GM21619 (cell line): ENCODE results near the gene RGS3.
"Not testable (repeated sequence)": the region's sequence is repeated elsewhere in the genome, so short reads cannot be mapped to it uniquely, and the experiment has no call there.

Source experiments
- ATAC-seq: cut with Tn5 transposase; IDR thresholded peaks from one replicate; pipeline ENCODE4 v1.9.1; 2021; ENCODE audit not compliant: unreplicated experiment

RGS3 gene

DNA sequence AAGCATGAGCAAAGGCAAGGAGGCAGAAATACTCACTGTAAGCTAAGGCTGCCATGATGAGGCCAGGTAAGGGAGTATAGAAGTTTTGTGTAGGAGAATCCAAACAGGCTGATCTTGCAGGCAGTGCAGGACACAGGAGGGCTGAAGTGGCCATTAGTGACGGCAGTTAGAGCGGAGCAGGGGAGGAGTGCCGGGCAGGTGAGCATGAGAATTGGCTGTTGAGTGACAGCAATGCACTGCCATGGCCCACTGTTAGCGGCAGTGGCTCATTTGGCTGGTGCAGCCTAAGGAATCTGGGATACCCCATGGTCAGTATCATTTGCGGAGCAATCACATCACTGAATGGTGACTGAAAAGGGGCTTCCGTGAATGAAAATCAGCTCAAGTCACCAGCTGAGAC is 22.8 kb downstream of the RGS3 start:
- no peak for ATAC-seq

DNA sequence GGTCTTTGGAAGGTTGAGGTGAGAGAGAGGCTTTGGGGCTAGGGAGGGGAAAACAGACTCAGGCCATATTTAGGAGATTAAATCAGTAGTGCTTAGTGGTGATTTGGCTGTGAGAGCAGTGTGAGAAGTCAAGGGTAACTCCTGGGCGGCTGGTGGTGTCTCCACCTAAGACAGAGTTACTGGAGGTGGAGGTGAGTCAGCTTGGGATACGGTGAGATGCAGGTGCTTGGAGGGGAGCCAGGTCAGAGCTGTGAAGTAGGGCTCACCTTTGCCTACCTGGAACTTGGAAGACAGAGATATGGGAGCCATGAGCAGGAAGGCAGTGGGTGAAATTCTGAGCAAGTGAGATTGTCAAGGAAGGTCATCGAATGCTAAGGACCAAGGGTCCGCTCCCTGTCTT is 24.5 kb downstream of the RGS3 start:
- no peak for ATAC-seq

DNA sequence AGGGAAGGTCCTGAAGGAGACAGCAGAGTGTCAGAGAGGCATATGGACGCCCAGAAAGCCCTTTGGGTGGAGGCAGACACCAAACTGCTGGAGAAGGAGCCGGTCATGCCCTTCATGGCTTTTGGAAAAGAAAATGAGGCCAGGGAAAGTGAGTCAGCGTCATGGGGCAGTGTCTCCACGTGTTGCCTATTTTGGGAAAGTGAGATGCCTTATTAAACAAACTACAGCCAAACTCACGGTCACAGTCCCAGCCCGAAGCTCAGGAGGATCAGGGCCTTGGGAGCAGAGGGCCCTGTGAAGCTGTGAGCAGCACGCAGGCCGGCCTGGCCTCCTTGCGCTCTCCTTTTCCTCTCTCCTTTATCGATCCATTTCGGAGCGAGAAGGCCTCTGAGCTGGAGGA is 25.0 kb downstream of the RGS3 start:
- no peak for ATAC-seq

DNA sequence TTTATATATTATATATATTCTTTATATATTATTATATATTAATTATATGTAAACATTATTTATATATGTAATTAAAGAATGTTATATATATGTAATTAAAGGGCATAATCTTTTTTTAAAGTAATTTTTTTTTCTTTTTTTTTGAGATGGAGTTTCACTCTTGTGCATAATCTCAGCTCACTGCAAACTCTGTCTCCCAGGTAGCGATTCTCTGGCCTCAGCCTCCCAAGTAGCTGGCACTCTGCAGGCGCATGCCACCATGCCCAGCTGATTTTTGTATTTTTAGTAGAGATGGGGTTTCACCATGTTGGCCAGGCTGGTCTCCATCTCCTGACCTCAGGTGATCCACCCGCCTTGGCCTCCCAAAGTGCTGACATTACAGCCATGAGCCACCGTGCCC is 27.6 kb downstream of the RGS3 start:
- not testable (repeated sequence) for ATAC-seq

DNA sequence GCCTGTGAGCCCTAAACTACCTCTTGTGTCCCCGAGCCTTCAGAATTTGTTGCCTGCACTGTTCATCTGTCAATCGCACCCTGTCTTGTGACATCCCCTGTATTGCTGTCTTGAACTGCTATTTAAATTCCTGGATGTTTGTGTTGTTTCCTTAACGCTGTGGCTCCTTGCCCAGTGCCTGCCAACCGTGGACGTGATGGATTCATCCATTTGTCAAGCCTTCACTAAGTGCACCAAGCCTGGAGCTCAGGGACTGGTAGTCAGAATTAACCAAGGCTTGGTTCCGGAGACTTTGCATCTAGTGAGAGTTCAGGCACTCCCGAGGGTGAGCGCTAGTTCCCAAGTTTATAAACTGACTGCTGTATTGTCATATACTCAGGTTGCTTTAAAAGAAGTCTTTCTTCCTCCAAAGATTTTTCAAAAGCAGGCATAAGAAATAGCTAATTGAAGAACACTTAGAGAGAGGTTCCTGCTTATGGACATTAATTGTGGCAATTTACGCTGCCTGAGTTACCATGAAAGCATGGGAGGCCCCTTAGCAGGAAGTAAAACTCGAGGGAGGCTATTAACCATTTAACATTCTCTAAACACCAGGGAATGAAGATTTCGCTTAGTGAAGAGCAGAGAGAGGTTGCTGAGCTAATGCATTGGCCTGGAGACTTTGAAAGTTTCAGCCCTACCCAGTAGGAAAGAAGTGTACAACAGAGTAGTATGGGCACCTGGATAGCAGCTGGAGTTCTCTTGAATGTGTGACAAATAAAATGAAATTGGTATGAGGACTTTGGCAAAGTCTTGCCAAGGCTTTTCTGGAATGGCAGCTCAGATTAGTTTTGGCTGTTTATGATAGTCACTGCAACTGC is 29.0 kb downstream of the RGS3 start:
- no peak for ATAC-seq

DNA sequence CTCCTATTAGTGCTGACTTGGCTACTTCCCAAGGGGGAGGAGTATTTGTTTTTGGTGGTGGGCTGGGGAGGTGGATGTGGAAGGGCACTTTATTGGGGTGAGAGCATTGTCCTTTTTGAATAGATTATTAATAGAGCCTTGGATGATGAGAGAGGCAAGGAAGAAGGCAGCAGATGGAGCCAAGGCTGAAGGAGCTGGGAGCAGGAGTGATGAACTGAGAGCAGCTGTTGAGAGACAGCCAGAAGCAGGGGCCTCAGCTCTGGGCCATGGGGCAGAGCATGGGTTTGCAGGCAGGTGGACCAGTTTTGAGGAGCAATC is 29.6 kb downstream of the RGS3 start:
- no peak for ATAC-seq

DNA sequence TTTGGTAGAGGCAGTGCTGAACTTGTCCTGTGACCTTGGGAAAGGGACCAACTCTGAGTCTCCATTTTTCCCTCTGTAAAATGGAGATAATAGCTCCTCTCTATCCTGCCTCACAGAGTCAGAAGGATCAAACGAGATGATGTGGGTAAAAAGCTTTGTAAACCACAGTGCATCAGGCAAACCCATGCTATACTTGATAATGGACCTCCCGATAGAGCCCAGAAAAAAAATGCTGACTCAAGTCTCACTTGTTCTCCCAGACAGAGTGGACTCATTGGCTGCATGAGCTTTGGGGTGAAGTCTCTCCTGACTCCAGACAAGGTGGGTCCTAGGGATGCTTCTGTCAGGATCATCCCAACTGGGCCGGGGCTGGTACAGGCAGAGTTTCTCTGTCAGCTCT is 32.0 kb downstream of the RGS3 start:
- no peak for ATAC-seq

DNA sequence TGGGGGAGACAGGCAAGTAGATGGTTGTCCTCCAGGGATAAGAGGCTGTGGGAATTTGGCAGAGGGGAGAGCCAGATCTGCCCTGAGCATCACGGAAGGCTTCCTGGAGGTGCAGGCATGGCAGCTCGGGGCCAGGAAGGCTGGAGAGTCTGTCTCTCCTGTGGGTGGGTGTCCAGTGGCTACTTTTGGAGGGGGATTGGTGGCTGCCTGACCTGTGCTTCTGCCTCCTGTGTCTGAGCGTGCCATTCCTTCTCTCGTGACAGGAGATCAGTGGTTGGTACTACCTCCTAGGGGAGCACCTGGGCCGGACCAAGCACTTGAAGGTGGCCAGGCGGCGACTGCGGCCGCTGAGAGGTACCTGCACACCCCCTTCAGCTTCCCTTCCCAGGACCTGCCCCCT is 33.5 kb downstream of the RGS3 start:
- ATAC-seq, result no peak

DNA sequence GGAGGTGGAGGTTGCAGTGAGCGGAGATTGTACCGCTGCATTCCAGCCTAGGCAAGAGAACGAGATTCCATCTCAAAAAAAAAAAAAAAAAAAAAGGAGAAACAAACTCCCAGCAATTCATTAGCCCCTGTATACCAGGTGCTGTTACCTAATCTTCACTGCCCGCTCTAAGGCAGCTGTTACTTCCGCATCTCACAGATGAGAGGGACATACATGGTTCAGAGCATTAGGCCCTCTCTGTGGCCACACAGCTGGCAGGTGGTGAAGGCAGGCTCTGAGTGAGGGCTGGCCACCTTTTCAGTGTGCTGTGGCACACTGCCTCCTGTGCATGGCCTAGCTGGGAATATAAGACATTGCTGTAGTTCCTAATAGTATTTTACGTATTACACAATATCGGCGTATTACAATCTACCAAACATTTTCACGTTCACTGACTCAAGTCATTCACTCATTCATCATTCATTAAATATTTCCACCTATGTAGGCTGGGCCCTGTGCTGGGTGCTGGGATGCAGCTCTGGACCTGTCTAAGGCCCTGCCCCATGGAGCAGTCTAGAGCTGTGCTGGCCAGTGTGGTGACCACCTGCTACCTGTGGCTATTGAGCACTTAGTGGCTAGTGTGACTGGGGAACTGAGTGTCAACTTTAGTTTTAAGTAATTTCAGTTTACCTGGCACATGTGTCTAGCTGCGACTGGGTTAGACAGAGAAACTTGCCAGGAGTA is 35.8 kb downstream of the RGS3 start:
- no peak for ATAC-seq

DNA sequence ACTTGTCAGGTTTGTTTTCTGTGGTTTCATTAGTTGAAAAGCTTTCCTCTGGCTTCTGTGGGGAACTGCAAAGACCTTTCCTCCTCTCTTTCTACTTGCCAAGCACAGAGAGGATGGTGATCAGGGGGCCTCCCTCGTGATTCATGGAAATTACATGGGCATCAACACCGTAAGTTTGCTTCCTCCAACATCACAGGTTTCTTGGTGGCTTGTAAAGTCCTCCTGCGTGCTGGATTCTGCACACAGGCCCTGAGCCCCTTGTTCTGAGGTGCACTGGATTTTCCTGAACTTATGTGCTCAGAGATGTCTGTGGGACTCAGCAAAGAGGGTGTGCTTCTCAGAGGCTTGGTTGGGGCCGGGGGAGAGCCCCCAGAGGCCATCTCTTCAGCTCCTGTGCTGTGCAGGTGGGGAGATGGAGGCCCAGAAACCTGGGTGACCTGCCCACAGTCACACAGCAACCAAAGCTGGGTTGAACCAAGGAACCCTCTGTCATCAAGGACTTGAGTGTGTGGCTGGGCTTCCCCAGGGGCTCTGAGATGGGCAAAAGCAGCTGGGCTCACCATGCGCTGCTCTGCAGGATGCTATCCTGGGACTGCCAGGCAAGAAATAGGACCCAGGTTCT is 36.5 kb downstream of the RGS3 start:
- no peak for ATAC-seq

DNA sequence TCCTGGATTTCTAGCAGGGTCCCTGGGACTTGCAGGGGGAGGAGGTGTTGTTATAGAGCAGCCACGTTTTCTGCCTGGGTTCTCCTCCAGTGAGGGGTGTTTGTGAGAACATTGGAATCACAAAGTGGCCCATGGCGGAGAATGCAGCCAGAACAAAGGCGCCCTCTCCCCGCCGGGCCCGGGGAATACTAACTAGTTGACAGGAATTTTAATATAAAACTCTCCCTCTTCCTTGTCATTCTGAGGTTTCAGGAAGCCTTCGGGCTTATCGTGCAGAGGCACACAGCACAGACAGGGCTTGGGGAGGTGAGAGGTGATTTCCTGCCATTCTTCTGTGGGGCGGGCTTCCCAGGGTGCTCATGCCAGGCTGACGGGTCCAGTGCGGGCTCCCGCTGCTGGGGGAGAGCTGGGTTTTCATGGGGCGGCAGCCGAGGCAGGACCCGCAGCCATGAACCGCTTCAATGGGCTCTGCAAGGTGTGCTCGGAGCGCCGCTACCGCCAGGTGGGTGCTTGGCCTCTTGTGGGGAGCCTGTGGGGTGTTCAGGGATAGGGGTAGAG is 37.7 kb downstream of the RGS3 start:
- no peak for ATAC-seq

DNA sequence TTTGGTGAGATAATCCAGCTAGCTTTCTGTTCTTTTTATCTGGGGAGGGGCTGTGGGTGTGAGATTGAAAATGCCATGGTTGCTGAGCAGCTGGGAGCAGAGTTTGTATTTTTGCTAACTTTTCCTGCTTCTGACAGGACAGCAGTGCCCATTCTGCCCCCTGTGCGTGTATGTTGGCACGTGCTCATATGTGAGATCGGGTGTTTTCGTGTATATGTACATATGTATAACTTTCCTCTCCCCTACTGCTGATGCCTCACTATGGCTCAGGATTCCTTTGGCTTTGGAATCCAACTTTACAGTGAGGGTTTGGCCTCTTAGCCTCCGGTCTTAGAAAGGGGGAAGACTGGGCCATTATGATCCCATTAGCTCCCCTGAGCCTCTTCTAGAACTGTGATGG is 38.3 kb downstream of the RGS3 start:
- ATAC-seq, result no peak

DNA sequence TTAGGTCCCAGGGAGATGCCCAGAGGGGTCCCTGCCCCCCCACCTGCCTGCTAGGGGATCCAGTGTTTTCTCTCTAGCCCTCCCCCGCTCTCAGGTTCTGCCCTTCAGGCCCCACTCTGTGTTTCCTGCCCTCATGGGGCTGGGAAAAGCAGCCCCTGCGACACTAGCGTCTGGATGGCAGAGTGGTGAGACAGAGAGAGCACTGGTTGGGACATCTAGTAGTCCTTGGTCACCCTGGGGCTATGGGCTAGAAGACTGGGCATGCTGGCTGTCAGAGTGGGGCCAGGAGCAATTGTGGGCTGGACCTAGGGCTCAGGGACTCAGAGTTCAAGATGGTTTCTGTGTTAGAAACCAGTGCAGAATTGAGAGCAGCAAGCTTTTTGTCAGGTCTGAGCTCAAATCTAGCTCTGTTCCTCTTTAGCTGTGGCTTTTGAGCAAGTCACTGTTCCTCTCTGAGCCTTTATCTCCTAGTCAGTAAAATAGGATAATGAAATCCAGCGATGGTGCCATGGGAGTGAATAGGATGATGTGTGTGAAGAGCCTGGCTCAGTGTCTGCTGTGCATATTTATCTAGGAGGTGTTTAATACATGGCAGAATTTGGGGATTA is 39.0 kb downstream of the RGS3 start:
- ATAC-seq, result no peak

DNA sequence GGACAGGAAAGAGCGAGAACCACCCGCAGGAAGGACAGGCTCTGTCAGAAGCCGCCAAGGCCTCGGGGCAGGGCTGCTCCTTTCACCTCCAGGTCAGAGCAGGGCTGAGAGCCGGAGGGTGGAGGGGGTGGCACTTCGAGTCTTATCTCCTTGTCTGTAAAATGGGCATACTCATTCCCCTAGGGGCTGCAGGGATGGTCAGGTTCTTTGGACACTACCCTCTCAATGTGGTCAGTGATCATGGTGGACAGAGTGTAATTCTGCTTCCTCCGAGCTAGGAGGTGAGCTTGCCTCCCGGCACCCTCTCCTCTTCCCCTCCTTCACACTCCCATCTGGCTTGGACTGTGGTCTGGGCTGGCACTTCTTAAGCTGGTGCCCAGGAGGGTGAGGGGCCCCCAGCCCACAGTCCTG is 39.6 kb downstream of the RGS3 start:
- ATAC-seq, result no peak

DNA sequence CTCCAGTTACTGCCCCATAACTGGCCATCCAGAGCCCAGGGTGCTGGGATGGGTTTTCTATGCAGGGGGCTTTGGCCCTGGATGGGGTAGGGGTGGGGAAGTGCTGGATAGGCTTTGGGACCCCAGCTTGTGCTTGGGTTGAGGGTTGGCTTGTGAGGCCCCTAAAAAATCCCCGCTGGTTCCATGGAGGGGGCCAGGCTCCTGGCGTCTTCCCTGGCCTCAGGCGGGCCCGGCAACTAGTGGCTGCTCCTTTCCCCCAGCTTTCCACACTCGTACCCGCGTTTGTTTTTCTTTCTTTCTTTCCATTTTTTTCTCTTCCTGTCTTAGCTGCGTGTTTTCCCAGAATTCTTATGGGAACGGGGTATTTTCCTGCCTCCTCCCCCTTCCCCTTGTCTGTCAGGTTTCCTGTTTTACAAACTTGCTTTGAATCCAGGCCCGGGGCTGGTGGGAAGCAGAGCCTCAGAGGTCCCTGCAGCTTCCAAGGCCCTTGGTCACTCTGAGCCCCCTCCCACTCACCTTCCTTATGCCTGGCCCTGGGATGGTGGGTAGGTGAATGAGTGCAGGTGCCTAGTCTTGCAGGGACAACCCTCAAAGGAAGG is 40.2 kb downstream of the RGS3 start:
- ATAC-seq, result no peak

DNA sequence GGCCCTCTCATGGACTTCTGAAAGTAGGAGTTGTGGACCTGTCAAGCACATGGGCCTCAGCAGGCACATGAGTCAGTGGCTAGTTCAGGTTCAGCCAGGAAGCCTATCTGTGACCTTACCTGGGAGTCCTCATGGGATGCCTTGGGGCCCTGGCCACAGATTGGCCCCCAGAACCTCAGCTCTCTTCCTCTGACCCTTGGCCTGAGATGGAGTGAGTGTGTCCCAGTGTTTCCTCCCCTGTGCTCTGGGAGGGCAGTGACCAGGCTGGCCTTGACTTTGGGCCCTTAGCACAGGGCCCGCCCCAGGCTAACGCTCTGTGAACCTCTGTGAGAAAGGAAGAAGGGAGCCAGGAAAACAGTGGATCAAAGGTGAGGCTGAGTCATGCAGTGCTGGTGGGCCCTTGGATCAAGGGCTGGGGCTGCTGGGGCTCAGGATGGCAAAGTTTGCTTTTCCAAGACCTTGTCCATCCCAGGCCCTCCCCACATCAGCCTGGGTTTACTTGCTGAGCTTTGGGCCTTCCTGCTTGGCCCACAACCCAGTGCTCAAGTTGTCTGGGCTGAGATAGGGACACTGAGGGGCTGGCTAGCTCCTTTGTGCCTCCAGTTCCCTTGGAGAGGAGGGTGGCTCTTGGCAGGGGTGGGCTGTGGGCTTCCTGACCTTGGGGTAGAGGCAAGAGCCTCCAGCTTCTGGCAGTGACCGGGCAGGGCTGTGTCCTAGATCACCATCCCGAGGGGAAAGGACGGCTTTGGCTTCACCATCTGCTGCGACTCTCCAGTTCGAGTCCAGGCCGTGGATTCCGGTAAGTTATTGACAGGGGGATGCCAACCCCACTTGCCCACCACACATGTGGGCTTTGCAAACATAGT is 41.4 kb downstream of the RGS3 start:
- no peak for ATAC-seq

DNA sequence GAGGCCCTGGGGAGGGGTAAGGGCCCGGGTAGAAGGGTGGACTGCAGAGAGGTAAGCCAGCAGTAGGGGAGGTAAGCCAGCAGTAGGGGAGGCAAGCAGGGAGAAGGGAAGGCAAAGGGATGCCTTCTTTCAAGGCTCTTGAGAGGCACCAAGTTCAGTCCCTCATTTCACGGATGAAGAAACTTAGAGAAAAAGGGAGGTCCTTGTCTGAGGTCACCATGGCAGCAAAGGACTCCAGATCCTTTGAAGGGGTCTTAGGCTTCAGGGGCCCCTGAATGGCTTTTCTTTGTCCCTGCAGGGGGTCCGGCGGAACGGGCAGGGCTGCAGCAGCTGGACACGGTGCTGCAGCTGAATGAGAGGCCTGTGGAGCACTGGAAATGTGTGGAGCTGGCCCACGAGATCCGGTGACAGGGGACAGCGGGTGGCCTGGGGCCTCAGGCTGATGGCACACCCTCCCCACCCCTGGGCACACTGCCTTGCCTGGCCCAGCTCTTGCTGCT is 42.6 kb downstream of the RGS3 start:
- ATAC-seq, result no peak

DNA sequence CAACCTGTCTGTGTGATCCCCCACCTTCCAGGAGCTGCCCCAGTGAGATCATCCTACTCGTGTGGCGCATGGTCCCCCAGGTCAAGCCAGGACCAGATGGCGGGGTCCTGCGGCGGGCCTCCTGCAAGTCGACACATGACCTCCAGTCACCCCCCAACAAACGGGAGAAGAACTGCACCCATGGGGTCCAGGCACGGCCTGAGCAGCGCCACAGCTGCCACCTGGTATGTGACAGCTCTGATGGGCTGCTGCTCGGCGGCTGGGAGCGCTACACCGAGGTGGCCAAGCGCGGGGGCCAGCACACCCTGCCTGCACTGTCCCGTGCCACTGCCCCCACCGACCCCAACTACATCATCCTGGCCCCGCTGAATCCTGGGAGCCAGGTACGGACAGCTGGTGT is 43.7 kb downstream of the RGS3 start:
- ATAC-seq, result no peak

DNA sequence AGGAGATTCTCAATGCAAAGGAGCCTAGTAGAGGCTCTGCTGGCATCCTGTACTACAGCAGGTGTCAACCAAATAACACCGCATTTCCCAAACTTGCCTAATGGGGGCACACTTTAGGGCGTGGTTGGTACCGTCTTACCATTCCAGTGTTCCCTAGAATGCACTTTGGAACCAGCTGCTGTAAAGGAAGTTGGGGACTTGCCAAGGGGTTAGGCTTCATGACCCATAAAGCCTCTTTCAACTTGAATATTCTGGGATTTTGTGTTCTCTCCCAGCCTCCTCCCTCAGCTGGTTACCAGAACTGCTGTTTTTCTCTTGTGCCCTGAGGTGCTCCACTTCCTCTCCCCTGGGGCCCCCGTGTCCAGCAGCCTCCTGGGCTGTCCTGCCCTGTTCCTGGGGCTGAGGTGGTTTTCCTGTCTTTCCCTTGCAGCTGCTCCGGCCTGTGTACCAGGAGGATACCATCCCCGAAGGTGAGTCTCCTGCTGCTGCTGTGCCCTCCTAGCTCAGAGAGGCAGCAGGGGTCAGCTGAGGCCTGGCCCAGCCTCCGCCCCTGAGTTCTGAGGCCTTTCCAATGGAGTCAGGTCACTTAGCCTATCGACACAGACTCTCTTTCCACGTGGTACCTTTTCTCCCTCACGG is 44.7 kb downstream of the RGS3 start:
- no peak for ATAC-seq

DNA sequence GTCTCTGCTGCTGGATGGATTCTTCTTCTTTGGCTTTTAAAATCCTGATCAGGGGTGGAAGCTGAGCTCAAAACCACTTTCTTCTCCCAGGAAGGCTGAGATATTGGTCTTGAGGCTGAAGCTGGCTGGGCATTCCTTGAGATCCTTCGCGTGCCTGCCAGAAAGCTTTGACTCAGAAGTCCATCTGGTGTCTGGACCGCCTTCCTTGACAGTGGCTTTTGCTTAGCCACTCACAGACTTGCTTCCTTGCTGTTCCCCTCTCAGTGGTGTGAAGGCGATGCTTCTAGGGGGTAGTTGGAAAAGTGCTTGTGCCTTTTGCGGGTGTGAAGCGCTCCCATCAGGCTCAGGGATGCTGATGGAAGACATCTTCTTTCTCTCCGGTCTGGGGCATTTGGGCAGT is 45.9 kb downstream of the RGS3 start:
- ATAC-seq, result no peak
